Prostate gland (tissue), 2 donors: ENCODE data around the gene ENOSF1. TPM values are rescaled to one million over a fixed set of nuclear protein-coding genes. Genes with fewer than 3 reads are reported as not detected.

Experiments used
- DNase-seq: peaks from one replicate; pipeline ENCODE4 v3.0.0-alpha.2; 2019; ENCODE audit warnings: low spot score
- H3K27ac ChIP-seq, 2 donors: fragments of 200-600 bp; sonication (generic); 2 replicates each; pipeline ENCODE4 v1.5.1; 2017 to 2019
- H3K27me3 ChIP-seq: fragments of 200-600 bp; sonication (generic); replicated peaks from 2 replicates; pipeline ENCODE4 v1.5.1; 2019; ENCODE audit not compliant: insufficient read depth
- H3K36me3 ChIP-seq, 2 donors: fragments of 200-600 bp; sonication (generic); 1 replicate in 1 of 2; 2 replicates in 1 of 2; pipeline versions ENCODE4 v1.5.1 to v1.8.1; 2017 to 2019
- H3K4me1 ChIP-seq: fragments of 200-600 bp; sonication (generic); replicated peaks from 2 replicates; pipeline ENCODE4 v1.5.1; 2019
- H3K4me3 ChIP-seq, 2 donors: fragments of 200-600 bp; sonication (generic); 2 replicates each; pipeline ENCODE4 v1.5.1; 2017 to 2019
- H3K9me3 ChIP-seq: fragments of 200-600 bp; sonication (generic); 2 replicates; pipeline ENCODE4 v1.5.1; 2017
- POLR2A ChIP-seq: fragments of 450-650 bp; IDR thresholded peaks from one replicate; pipeline ENCODE4 v1.6.1; 2016; ENCODE audit warnings: antibody characterized with exemption, mild to moderate bottlenecking
- POLR2AphosphoS5 ChIP-seq: sonication (generic); formaldehyde crosslinking; IDR thresholded peaks from one replicate; pipeline ENCODE4 v1.6.1; 2017; ENCODE audit warnings: antibody characterized with exemption
- WGBS: methylation state at CpG from one replicate; pipeline ENCODE4 v1.1.5; 2018; 5-methylcytosine and 5-hydroxymethylcytosine counted together
- intact Hi-C: fragments of 100-400 bp; cut with DNase I; formaldehyde crosslinking; loops from one replicate; pipeline ENCODE4 v1.14.2; 2022
- total RNA-seq, 2 donors: library from RNA; depleted of rRNA; stranded (reverse); fragments of >200 nt; gene quantifications; one replicate each; pipeline ENCODE4 v1.1.0, GENCODE V29; 2016
- TF ChIP-seq, protein P1 (sequence below), 4 experiments: fragments of 200-600 bp in 2 of 4; fragments of 450-650 bp in 2 of 4; sonication (generic) in 2 of 4; IDR thresholded peaks; 1 replicate in 3 of 4; 2 replicates in 1 of 4; pipeline ENCODE4 v1.5.1; 2016 to 2019; ENCODE audit warnings: antibody characterized with exemption in 4 of 4, mild to moderate bottlenecking in 2 of 4, moderate library complexity in 2 of 4

The ENOSF1 gene
- total RNA-seq, 2 donors from 2014 or later = 84.8 to 114 TPM

DNA sequence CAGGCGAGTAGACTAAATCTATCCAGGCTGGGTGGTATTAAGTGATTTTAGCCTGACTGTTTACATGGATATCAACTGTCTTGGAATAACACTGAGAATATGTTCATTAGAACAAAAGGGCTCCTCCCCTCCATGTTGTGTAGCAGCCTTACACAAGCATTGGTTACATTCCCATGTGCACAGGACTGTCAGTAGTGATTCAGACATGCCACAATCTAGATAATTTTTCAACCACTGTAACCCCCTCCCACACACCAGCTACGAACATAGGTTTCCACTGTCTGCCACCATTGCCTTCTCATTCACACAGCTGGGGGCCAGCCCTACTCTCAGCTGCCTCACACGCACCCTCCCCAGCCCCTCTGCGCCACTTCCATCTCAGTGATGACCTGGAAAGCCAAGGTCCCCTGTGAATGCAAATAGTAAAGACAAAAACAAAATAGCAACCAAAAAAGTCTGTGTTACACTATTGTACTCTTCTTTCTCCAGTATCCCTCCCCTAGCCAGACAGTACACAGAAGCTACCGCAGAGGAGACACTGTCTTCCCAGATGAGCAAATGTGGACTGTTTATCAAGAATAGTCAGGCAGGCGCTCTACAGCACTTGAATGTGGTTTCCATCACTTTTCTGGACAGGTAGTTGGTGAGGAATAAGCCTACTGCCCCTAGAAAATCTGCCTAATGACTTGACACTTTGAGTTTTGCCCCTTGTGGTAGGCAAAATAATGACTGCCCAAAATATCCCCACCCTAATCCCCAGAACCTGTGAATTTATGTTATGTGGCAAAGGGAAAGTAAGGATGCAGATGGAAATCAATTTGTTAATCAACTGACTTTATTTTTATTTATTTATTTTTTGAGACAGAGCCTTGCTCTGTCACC, 82.9 kb downstream of the ENOSF1 start:
- no peaks in the 10 kb centered on the region for H3K4me1 ChIP-seq
- H3K27me3 ChIP-seq = no peaks in the 10 kb centered on the region
- intact Hi-C loops = no loop called here
- TF ChIP-seq, protein P1, sequence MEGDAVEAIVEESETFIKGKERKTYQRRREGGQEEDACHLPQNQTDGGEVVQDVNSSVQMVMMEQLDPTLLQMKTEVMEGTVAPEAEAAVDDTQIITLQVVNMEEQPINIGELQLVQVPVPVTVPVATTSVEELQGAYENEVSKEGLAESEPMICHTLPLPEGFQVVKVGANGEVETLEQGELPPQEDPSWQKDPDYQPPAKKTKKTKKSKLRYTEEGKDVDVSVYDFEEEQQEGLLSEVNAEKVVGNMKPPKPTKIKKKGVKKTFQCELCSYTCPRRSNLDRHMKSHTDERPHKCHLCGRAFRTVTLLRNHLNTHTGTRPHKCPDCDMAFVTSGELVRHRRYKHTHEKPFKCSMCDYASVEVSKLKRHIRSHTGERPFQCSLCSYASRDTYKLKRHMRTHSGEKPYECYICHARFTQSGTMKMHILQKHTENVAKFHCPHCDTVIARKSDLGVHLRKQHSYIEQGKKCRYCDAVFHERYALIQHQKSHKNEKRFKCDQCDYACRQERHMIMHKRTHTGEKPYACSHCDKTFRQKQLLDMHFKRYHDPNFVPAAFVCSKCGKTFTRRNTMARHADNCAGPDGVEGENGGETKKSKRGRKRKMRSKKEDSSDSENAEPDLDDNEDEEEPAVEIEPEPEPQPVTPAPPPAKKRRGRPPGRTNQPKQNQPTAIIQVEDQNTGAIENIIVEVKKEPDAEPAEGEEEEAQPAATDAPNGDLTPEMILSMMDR (IDR thresholded peaks at IDR 0.05) = no peak
- TF ChIP-seq POLR2A (no peak), POLR2AphosphoS5 (no peak)
- WGBS = 89% methylated on average over 6 of the region's 6 CpGs
- no peaks in the 10 kb centered on the region for H3K36me3 ChIP-seq
- no peak for DNase-seq
- H3K4me3 ChIP-seq = no peak overlapping the region
- no peaks in the 10 kb centered on the region for H3K9me3 ChIP-seq
- H3K27ac ChIP-seq = no peak overlapping the region

DNA sequence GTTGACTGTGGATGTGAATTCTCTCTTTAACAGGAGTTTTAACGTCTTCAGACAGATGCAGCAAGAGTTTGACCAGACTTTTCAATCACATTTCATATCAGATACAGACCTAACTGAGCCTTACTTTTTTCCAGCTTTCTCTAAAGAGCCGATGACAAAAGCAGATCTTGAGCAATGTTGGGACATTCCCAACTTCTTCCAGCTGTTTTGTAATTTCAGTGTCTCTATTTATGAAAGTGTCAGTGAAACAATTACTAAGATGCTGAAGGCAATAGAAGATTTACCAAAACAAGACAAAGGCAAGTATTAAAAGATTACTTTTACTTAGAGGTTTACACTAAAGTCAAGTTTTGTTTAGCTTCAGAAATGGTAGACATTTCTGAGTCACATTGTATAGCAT, 85.2 kb downstream of the ENOSF1 start:
- WGBS = 69% methylated on average over 2 of the region's 2 CpGs
- TF ChIP-seq, protein P1 (IDR thresholded peaks at IDR 0.05) = no peak
- TF ChIP-seq POLR2AphosphoS5 (no peak), POLR2A (no peak)
- no peak overlapping the region for H3K27ac ChIP-seq
- intact Hi-C loops = no loop called here
- no peak overlapping the region for H3K4me3 ChIP-seq
- no peaks in the 10 kb centered on the region for H3K4me1 ChIP-seq
- H3K9me3 ChIP-seq = no peaks in the 10 kb centered on the region
- H3K36me3 ChIP-seq = no peaks in the 10 kb centered on the region
- H3K27me3 ChIP-seq = no peaks in the 10 kb centered on the region
- DNase-seq = no peak

DNA sequence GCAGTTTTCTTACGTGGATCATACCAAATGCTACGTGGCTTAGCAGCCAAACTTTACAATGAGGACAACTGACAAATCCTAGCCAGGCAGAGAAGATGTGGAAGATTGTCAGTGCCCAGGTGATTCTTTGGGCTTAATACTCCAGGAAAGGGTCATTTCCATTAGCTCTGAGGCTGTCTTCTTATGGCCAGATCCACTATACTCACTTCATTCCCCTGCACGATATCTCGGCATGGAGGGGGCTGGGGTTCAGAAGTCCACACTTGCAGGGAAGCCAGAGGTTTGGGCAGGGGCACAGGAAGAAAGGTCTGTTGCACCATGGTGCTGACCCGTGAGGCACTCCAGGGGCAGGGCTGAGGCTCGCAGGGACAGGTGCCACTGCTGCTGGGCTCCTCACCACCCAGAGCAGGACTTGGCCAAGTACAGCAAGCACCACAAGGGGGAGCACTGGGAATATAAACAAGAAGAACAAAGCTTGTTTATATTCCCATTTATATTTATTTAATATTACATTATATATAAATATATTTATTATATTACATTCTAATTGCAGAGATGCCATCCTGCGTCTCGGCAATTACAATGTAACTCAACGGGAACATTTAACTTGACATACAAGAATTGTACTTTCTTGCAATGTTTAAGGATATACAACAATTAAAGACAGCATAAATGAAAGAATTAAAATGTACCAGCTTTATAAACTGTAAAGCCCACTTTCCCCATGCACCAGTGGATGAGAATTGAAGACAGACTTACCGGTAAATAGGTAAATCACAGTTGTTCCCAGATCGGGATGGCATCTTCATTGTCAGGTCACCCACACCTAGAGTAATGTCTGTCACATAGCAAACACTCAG, 88.4 kb downstream of the ENOSF1 start:
- Histone ChIP-seq H3K4me1 (no peaks in the 10 kb centered on the region), H3K4me3 (no peak overlapping the region), H3K9me3 (no peaks in the 10 kb centered on the region), H3K27ac (no peak overlapping the region), H3K27me3 (no peaks in the 10 kb centered on the region), H3K36me3 (no peaks in the 10 kb centered on the region)
- TF ChIP-seq POLR2A (no peak), POLR2AphosphoS5 (no peak)
- TF ChIP-seq, protein P1 (IDR thresholded peaks at IDR 0.05) = peak in 3 of 4 experiments; percentile 32 to 50 (median 44)
- intact Hi-C loops = loop anchor here (2.0 kb wide), 1 partner anchor 207 kb away; no protein-coding TSS in a partner anchor
- DNase-seq = peak; percentile 66
- 66% methylated on average over 11 of the region's 11 CpGs for WGBS

DNA sequence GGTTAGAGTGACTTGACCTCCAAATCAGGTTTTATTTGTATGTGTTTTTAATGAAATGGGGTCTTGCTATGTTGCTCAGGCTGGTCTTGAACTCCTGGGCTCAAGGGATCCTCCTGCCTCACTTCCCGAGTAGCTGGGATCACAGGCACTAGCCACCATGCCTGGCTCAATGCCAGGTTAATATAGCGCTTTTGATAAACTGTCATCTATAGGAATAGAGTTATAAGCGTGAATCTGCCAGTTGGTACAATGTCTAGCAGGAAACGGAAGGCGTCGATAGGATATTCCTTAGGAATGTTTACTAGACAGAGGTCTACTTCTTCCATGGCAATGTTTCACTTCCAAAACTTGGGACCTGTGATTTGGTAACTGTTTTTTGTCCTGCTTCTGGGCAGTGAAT, 90.1 kb downstream of the ENOSF1 start:
- H3K4me3 ChIP-seq = no peak overlapping the region
- TF ChIP-seq POLR2A = no peak
- TF ChIP-seq POLR2AphosphoS5 = no peak
- TF ChIP-seq, protein P1 (IDR thresholded peaks at IDR 0.05) = no peak
- 81% methylated on average over 6 of the region's 6 CpGs for WGBS
- H3K27ac ChIP-seq = no peak overlapping the region
- H3K9me3 ChIP-seq = no peaks in the 10 kb centered on the region
- no peaks in the 10 kb centered on the region for H3K36me3 ChIP-seq
- intact Hi-C loops = no loop called here
- H3K4me1 ChIP-seq = no peaks in the 10 kb centered on the region
- no peak for DNase-seq
- H3K27me3 ChIP-seq = no peaks in the 10 kb centered on the region
